Loucy (cell line): ENCODE results near the gene IRF7.

Experiments
- H2AFZ ChIP-seq: fragments of 200-600 bp; sonication (generic); 2 replicates; pipeline ENCODE4 v1.6.0; 2016; ENCODE audit warnings: antibody characterized with exemption, mild to moderate bottlenecking, low read length, moderate library complexity
- H3F3A ChIP-seq: fragments of 200-600 bp; 2 replicates; pipeline ENCODE4 v1.6.0; 2016; ENCODE audit warnings: antibody characterized with exemption, low read depth, mild to moderate bottlenecking
- H3K27me3 ChIP-seq: fragments of 200-600 bp; sonication (generic); 2 replicates; pipeline ENCODE4 v1.6.1; 2014; ENCODE audit warnings: low read length, mild to moderate bottlenecking; ENCODE audit not compliant: insufficient read depth, poor library complexity, severe bottlenecking
- H3K36me3 ChIP-seq: fragments of 200-600 bp; sonication (generic); 2 replicates; pipeline ENCODE4 v1.6.1; 2016; ENCODE audit warnings: low read length; ENCODE audit not compliant: insufficient read depth
- H3K4me1 ChIP-seq: fragments of 200-600 bp; sonication (generic); 2 replicates; pipeline ENCODE4 v1.5.1; 2014; ENCODE audit warnings: low read length, mild to moderate bottlenecking; ENCODE audit not compliant: insufficient read depth, poor library complexity, severe bottlenecking
- H3K4me2 ChIP-seq: fragments of 200-600 bp; sonication (generic); 2 replicates; pipeline ENCODE4 v1.6.0; 2014; ENCODE audit warnings: antibody characterized with exemption, low read length, low read depth, mild to moderate bottlenecking; ENCODE audit not compliant: poor library complexity, severe bottlenecking
- H3K4me3 ChIP-seq: fragments of 200-600 bp; sonication (generic); 2 replicates; pipeline ENCODE4 v1.5.1; 2014; ENCODE audit warnings: low read length, mild to moderate bottlenecking, mixed read lengths; ENCODE audit not compliant: poor library complexity, severe bottlenecking
- H3K79me2 ChIP-seq: fragments of 200-600 bp; sonication (generic); 2 replicates; pipeline ENCODE4 v1.6.1; 2014; ENCODE audit warnings: low read length; ENCODE audit not compliant: insufficient read depth
- H3K9ac ChIP-seq: fragments of 200-600 bp; sonication (generic); 2 replicates; pipeline ENCODE4 v1.6.0; 2014; ENCODE audit warnings: mild to moderate bottlenecking, low read depth, low read length, moderate library complexity; ENCODE audit not compliant: poor library complexity, severe bottlenecking
- H3K9me2 ChIP-seq: fragments of 200-600 bp; sonication (generic); replicated peaks from 2 replicates; pipeline ENCODE4 v1.6.1; 2016; ENCODE audit warnings: low read depth, low read length, mixed read lengths
- H3K9me3 ChIP-seq: fragments of 200-600 bp; sonication (generic); 2 replicates; pipeline ENCODE4 v1.6.1; 2014; ENCODE audit warnings: mild to moderate bottlenecking, antibody characterized with exemption, low read length, low read depth; ENCODE audit not compliant: insufficient read depth
- H4K20me1 ChIP-seq: fragments of 200-600 bp; sonication (generic); 2 replicates; pipeline ENCODE4 v1.6.0; 2014; ENCODE audit warnings: antibody characterized with exemption, low read length, mild to moderate bottlenecking; ENCODE audit not compliant: insufficient read depth, poor library complexity, severe bottlenecking
- CTCF ChIP-seq: fragments of 200-600 bp; sonication (generic); conservative IDR thresholded peaks from 2 replicates; pipeline ENCODE4 v1.5.1; 2014; ENCODE audit warnings: mild to moderate bottlenecking, antibody characterized with exemption, low read length
- EZH2phosphoT487 ChIP-seq: fragments of 200-600 bp; IDR thresholded peaks from 2 replicates; pipeline ENCODE4 v1.6.1; 2018; ENCODE audit warnings: antibody characterized with exemption, mild to moderate bottlenecking, moderate library complexity, borderline replicate concordance

Gene IRF7

GRCh38 chr11:625636-626268 lies 10.0 kb upstream of the IRF7 start:
- no peaks in the 10 kb centered on the region for H3K27me3 ChIP-seq
- no peak overlapping the region for H3K4me2 ChIP-seq
- no peaks in the 10 kb centered on the region for H3K36me3 ChIP-seq
- H3K4me3 ChIP-seq = no peak overlapping the region
- H3K9me3 ChIP-seq = no peaks in the 10 kb centered on the region
- TF ChIP-seq CTCF (no peak), EZH2phosphoT487 (no peak)
- no peaks in the 10 kb centered on the region for H3F3A ChIP-seq
- H4K20me1 ChIP-seq = no peaks in the 10 kb centered on the region
- no peaks in the 10 kb centered on the region for H3K9me2 ChIP-seq
- H3K4me1 ChIP-seq = peaks cover 17% of the 10 kb centered on the region
- no peak overlapping the region for H2AFZ ChIP-seq
- no peak overlapping the region for H3K9ac ChIP-seq
- H3K79me2 ChIP-seq = no peaks in the 10 kb centered on the region

DNA sequence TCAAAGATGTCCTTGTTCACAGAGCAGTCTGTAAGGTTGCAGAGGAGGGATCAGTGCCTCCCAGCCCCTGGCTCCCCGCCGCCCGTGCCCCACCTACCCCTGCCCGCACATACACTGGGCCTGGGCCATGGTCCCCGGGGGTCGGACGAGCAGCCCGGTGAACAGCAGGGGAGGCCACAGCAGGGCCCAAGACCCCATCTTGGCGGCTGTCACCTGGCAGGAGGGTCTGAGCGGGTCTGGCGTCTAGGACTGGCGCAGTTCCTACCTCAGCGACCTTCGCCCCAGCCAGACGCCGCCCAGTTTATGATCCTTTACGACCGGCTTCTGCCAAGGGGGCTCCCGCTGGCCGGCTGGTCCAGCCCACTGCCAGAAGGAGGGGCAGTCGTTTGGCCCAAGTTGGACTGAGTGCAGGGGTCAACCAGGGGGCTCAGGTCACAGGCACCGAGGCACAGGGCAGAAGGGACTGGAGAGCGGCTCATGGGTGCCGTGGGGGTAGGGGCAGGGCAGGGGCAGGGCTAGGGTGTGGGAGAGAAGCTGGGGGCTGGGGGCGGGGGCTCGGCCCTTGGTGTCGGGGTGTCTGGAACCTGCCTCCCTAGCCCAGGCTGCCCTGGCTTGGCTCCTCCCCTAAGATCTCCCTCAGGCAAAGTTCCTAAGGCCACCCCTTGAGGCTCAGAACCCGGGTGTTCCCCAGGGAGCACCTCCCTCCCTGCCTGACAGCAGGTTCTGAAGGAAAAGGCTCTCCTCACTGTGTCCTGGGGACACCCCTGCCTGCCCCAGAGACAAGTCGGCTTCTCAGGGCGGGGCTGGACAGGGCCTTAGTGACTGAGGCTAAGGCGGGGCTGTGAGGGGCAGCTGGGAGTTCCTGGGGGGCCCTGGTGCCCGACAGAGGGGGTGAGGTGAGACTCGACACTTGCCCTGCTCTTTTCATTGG lies 9.2 kb upstream of the IRF7 start, which contains the start of gene CDHR5:
Gene CDHR5, minus strand, starts transcription at position 251 of the 931 bp plus-strand sequence. Its CDS starts 53 bp downstream, at position 198.
- Histone ChIP-seq H3K79me2 (no peaks in the 10 kb centered on the region), H2AFZ (no peak within 1 kb of the TSS), H3K4me1 (peaks cover 17% of the 10 kb centered on the region), H3K9ac (no peak within 1 kb of the TSS), H3K4me2 (no peak within 1 kb of the TSS), H3K36me3 (no peaks in the 10 kb centered on the region), H3K27me3 (no peaks in the 10 kb centered on the region), H3K9me2 (no peaks in the 10 kb centered on the region), H4K20me1 (no peaks in the 10 kb centered on the region), H3K9me3 (no peaks in the 10 kb centered on the region), H3F3A (no peaks in the 10 kb centered on the region), H3K4me3 (no peak within 1 kb of the TSS)
- TF ChIP-seq CTCF = no peak
- TF ChIP-seq EZH2phosphoT487 = no peak

- Histone ChIP-seq H3K4me3 (no peak overlapping the region), H3K36me3 (no peaks in the 10 kb centered on the region), H3K9me3 (no peaks in the 10 kb centered on the region), H3K4me1 (peaks cover 12% of the 10 kb centered on the region), H3K79me2 (no peaks in the 10 kb centered on the region), H4K20me1 (no peaks in the 10 kb centered on the region), H3F3A (no peaks in the 10 kb centered on the region), H3K9ac (no peak overlapping the region), H3K27me3 (no peaks in the 10 kb centered on the region), H2AFZ (no peak overlapping the region), H3K9me2 (no peaks in the 10 kb centered on the region), H3K4me2 (no peak overlapping the region)
- TF ChIP-seq CTCF = no peak
- TF ChIP-seq EZH2phosphoT487 = no peak
These were observed 8.4 kb upstream of the IRF7 start for GRCh38 chr11:623999-624704.
